ENCODE data around the gene BACE1.

- TF ChIP-seq CTCF (IDR thresholded peaks at IDR 0.05) (no peak), POLR2A (IDR thresholded peaks at IDR 0.05) (no peak)
These were observed 66.5 kb downstream of the BACE1 start for GRCh38 chr11:117249571-117249970.
